Measurements from ENCODE around the gene SULT1C3.

- no peak for TF ChIP-seq POLR2AphosphoS5 (IDR thresholded peaks at IDR 0.05; ENCODE audit: borderline replicate concordance, low read depth, low read length)
- TF ChIP-seq EZH2 (IDR thresholded peaks at IDR 0.05) = no peak
- TF ChIP-seq FOXP2 (optimal IDR thresholded peaks at IDR 0.05; ENCODE audit: control extremely low read depth, extremely low read length, insufficient read depth) = no peak
These were observed 54.1 kb downstream of the SULT1C3 start for GRCh38 chr2:108293850-108294249.
